Endothelial cell of umbilical vein (primary cell): ENCODE data around the gene RAB4B. TPM values are rescaled to one million over a fixed set of nuclear protein-coding genes. Genes with fewer than 3 reads are reported as not detected.

Experiments used
- BruUV-seq: library from RNA; stranded (reverse); fragments of 400-500 nt; replicated peaks from 2 replicates; lab custom pipeline; 2021; lab: Mats Ljungman, UMichigan
- CTCF ChIA-PET: fragments of 300-600, 350-600 bp; sonication (Branson Sonifier 250); formaldehyde crosslinking; loops from one replicate; lab custom pipeline; 2021; ENCODE audit warnings: antibody characterized with exemption, inconsistent platforms; lab: Charles Lee
- POLR2A ChIA-PET: fragments of 300-600, 350-600 bp; sonication (Branson Sonifier 250); formaldehyde crosslinking; loops from one replicate; lab custom pipeline; 2021; ENCODE audit warnings: antibody characterized with exemption, inconsistent platforms; lab: Charles Lee
- DNase-seq: peaks from one replicate; pipeline ENCODE4 v3.0.0-alpha.2; 2011; ENCODE audit warnings: low read depth, low spot score
- FAIRE-seq: peaks from 2 replicates; lab custom pipeline; 2011; peaks lifted over from hg19 to GRCh38; lab: Jason Lieb, UNC
- H2AFZ ChIP-seq: 2 replicates; pipeline ENCODE4 v1.6.0; 2012; ENCODE audit warnings: low read depth, low read length, control low read depth, inconsistent platforms
- H3K27ac ChIP-seq: 2 replicates; pipeline ENCODE4 v1.5.1; 2011; ENCODE audit warnings: low read depth, mild to moderate bottlenecking, control low read depth, low read length, moderate library complexity; ENCODE audit not compliant: insufficient read depth
- H3K27me3 ChIP-seq, 2 experiments: 2 replicates each; pipeline versions ENCODE4 v1.6.0 to v1.6.1; 2011; ENCODE audit warnings: low read length in 2 of 2, mixed read lengths in 1 of 2; ENCODE audit not compliant: control insufficient read depth in 2 of 2, insufficient read depth in 2 of 2
- H3K36me3 ChIP-seq, 2 experiments: 2 replicates in 1 of 2; 3 replicates in 1 of 2; pipeline ENCODE4 v1.5.1; 2011; ENCODE audit warnings: low read length in 2 of 2, mild to moderate bottlenecking in 1 of 2, moderate library complexity in 1 of 2; ENCODE audit not compliant: control insufficient read depth in 2 of 2, insufficient read depth in 2 of 2; ENCODE audit errors: extremely low read depth in 1 of 2
- H3K4me1 ChIP-seq: 3 replicates; pipeline ENCODE4 v1.5.1; 2011; ENCODE audit warnings: mild to moderate bottlenecking, low read length; ENCODE audit not compliant: control insufficient read depth, insufficient read depth; ENCODE audit errors: extremely low read depth
- H3K4me2 ChIP-seq: 2 replicates; pipeline ENCODE4 v1.6.1; 2011; ENCODE audit warnings: low read length, control low read depth, mixed read lengths; ENCODE audit not compliant: insufficient read depth
- H3K4me3 ChIP-seq, 3 experiments: fragments of 200-600 bp in 1 of 3; sonication (generic), shearing (Covaris generic) in 1 of 3; replicated peaks in 1 of 3; 2 replicates each; pipeline ENCODE4 v1.5.1; 2011 to 2016; ENCODE audit warnings: control low read depth in 3 of 3, low read length in 3 of 3, mild to moderate bottlenecking in 2 of 3, inconsistent platforms in 1 of 3, low read depth in 1 of 3, moderate library complexity in 1 of 3; ENCODE audit not compliant: insufficient read depth in 1 of 3
- H3K79me2 ChIP-seq: 2 replicates; pipeline ENCODE4 v1.6.0; 2012; ENCODE audit warnings: low read length, inconsistent platforms; ENCODE audit not compliant: control insufficient read depth, insufficient read depth
- H3K9ac ChIP-seq: replicated peaks from 2 replicates; pipeline ENCODE3; 2011; ENCODE audit warnings: low read length, control low read depth; ENCODE audit not compliant: insufficient read depth; ENCODE audit errors: extremely low read depth
- H3K9me1 ChIP-seq: replicated peaks from 3 replicates; pipeline ENCODE4 v1.6.0; 2011; ENCODE audit warnings: mild to moderate bottlenecking, low read length; ENCODE audit not compliant: control insufficient read depth, insufficient read depth; ENCODE audit errors: extremely low read depth
- H3K9me3 ChIP-seq: replicated peaks from 2 replicates; pipeline ENCODE4 v1.5.1; 2012; ENCODE audit warnings: low read length, inconsistent platforms; ENCODE audit not compliant: control insufficient read depth, insufficient read depth
- H4K20me1 ChIP-seq: replicated peaks from 2 replicates; pipeline ENCODE3; 2011; ENCODE audit warnings: mild to moderate bottlenecking, low read length; ENCODE audit not compliant: control insufficient read depth, insufficient read depth; ENCODE audit errors: extremely low read depth
- EZH2 ChIP-seq: IDR thresholded peaks from 2 replicates; pipeline ENCODE4 v1.6.1; 2012; ENCODE audit warnings: borderline replicate concordance, low read depth, mild to moderate bottlenecking, moderate library complexity, low read length, inconsistent platforms; ENCODE audit not compliant: severe bottlenecking
- FOS ChIP-seq: IDR thresholded peaks from 2 replicates; pipeline ENCODE4 v1.6.1; 2011; ENCODE audit warnings: mild to moderate bottlenecking, low read length, moderate library complexity, borderline replicate concordance; ENCODE audit not compliant: insufficient read depth
- GATA2 ChIP-seq: IDR thresholded peaks from 2 replicates; pipeline ENCODE4 v1.7.0; 2011; ENCODE audit warnings: low read depth, mild to moderate bottlenecking, moderate library complexity, mixed read lengths, low read length; ENCODE audit not compliant: insufficient read length, insufficient read depth
- JUN ChIP-seq: IDR thresholded peaks from 2 replicates; pipeline ENCODE4 v1.6.1; 2011; ENCODE audit warnings: borderline replicate concordance, low read depth; ENCODE audit not compliant: insufficient read length, insufficient read depth
- MAX ChIP-seq: IDR thresholded peaks from 2 replicates; pipeline ENCODE4 v1.6.1; 2011; ENCODE audit not compliant: insufficient read depth, insufficient read length
- MYC ChIP-seq: IDR thresholded peaks from one replicate; pipeline ENCODE4 v1.6.1; 2011; ENCODE audit warnings: mild to moderate bottlenecking, low read depth, low read length
- POLR2A ChIP-seq: IDR thresholded peaks from 2 replicates; pipeline ENCODE4 v1.6.1; 2012; ENCODE audit warnings: low read depth, mild to moderate bottlenecking, control low read depth, low read length
- POLR2AphosphoS5 ChIP-seq: IDR thresholded peaks from 2 replicates; pipeline ENCODE4 v1.6.1; 2012; ENCODE audit warnings: low read depth, mild to moderate bottlenecking, control low read depth, low read length, moderate library complexity; ENCODE audit not compliant: insufficient read depth
- dilution Hi-C: fragments of 300-500 bp; cut with MboI; formaldehyde crosslinking; loops from one replicate; pipeline ENCODE4 v1.15.0; 2019; ENCODE audit warnings: low sequenced_read_pairs; ENCODE audit not compliant: extremely low pct_ligation_motif_present
- intact Hi-C: fragments of 100-400 bp; cut with micrococcal nuclease; formaldehyde crosslinking; loops from one replicate; pipeline ENCODE4 v1.10.0; 2022
- polyA plus RNA-seq, 4 experiments: library from polyadenylated mRNA; depleted of rRNA in 3 of 4; stranded (reverse) in 3 of 4; unstranded in 1 of 4; fragments of >200 nt; gene quantifications; 2 replicates each; pipeline versions ENCODE4 v1.2.1 to v1.2.3, GENCODE V29; 2011 to 2012; ENCODE audit warnings: missing spikeins in 1 of 4
- total RNA-seq: library from RNA; stranded (reverse); gene quantifications from 2 replicates; pipeline ENCODE4 v1.2.3, GENCODE V29; 2021
- TF ChIP-seq, protein P1 (sequence below), 2 donors: IDR thresholded peaks; 1 replicate in 1 of 2; 2 replicates in 1 of 2; pipeline ENCODE4 v1.5.1; 2011; ENCODE audit warnings: low read length in 2 of 2, mild to moderate bottlenecking in 2 of 2, moderate library complexity in 2 of 2, control low read depth in 1 of 2, inconsistent platforms in 1 of 2, low read depth in 1 of 2; ENCODE audit not compliant: insufficient read depth in 1 of 2; ENCODE audit errors: extremely low read depth in 1 of 2

The RAB4B gene
- total and polyA plus RNA-seq, 2 donors (not counting 3 experiments of a cell fraction or from before 2014, with no cell fraction given): 33.6 to 61.0 TPM

GRCh38 chr19:40785526-40785925, 7.5 kb downstream of the RAB4B start:
- dilution Hi-C loops: no loop called here

More at GRCh38 chr19:40785526-40785925, 7.5 kb downstream of the RAB4B start:
- H3K4me2 ChIP-seq: no peak overlapping the region
- FAIRE-seq (no peak), DNase-seq (no peak)
- H2AFZ ChIP-seq: no peak overlapping the region
- no peaks in the 10 kb centered on the region for H3K79me2 ChIP-seq
- H3K9me1 ChIP-seq: no peaks in the 10 kb centered on the region
- intact Hi-C loops: no loop called here
- CTCF ChIA-PET: interaction anchor here (1.1 to 1.7 kb wide), 2 partner anchors 13 to 35 kb away, joined by 3 to 5 read pairs; partner anchors contain the start of genes ACTMAP and EGLN2
- H3K4me3 ChIP-seq: no peak overlapping the region
- POLR2A ChIA-PET: no interaction called here
- H3K9ac ChIP-seq: no peak overlapping the region
- no peak overlapping the region for H3K27ac ChIP-seq
- H3K27me3 ChIP-seq: no peaks in the 10 kb centered on the region
- no peaks in the 10 kb centered on the region for H4K20me1 ChIP-seq
- no peaks in the 10 kb centered on the region for H3K4me1 ChIP-seq
- TF ChIP-seq POLR2AphosphoS5 (no peak), JUN (no peak), GATA2 (no peak), POLR2A (no peak), EZH2 (no peak), MAX (no peak), FOS (no peak), MYC (no peak)
- TF ChIP-seq, protein P1, sequence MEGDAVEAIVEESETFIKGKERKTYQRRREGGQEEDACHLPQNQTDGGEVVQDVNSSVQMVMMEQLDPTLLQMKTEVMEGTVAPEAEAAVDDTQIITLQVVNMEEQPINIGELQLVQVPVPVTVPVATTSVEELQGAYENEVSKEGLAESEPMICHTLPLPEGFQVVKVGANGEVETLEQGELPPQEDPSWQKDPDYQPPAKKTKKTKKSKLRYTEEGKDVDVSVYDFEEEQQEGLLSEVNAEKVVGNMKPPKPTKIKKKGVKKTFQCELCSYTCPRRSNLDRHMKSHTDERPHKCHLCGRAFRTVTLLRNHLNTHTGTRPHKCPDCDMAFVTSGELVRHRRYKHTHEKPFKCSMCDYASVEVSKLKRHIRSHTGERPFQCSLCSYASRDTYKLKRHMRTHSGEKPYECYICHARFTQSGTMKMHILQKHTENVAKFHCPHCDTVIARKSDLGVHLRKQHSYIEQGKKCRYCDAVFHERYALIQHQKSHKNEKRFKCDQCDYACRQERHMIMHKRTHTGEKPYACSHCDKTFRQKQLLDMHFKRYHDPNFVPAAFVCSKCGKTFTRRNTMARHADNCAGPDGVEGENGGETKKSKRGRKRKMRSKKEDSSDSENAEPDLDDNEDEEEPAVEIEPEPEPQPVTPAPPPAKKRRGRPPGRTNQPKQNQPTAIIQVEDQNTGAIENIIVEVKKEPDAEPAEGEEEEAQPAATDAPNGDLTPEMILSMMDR (IDR thresholded peaks at IDR 0.05; ENCODE audit: extremely low read depth in 1 of 2, insufficient read depth in 1 of 2, low read depth in 1 of 2, low read length in 2 of 2): no peak
- H3K36me3 ChIP-seq: peaks cover 0 to 7% of the 10 kb centered on the region in 2 experiments
- no TSS peak for BruUV-seq
- H3K9me3 ChIP-seq: no peaks in the 10 kb centered on the region
